A549 (cell line): Measurements from ENCODE around the gene FNIP2. TPM values are rescaled to one million over a fixed set of nuclear protein-coding genes. Genes with fewer than 3 reads are reported as not detected.

Source experiments
- ATAC-seq, 2 experiments: fragments of 200-7000 bp in 1 of 2; fragments of >200 bp in 1 of 2; cut with Nextera tagmentation in 1 of 2; cut with Tn5 transposase in 1 of 2; 3 replicates each; pipeline versions ENCODE4 v1.8.0 to v1.9.1; 2018 to 2020; ENCODE audit warnings: mild to moderate bottlenecking in 1 of 2, moderate library complexity in 1 of 2
- CTCF ChIA-PET: fragments of 300-600 bp; sonication (Branson Sonifier 250); formaldehyde crosslinking; extraction: SDS; loops from one replicate; lab custom pipeline; 2021; ENCODE audit warnings: antibody characterized with exemption, inconsistent platforms; lab: Yijun Ruan, JAX
- POLR2A ChIA-PET: fragments of 350-600 bp; formaldehyde crosslinking; extraction: SDS; loops from one replicate; lab custom pipeline; 2021; ENCODE audit warnings: antibody characterized with exemption, inconsistent platforms; lab: Yijun Ruan, JAX
- DNase-seq, 2 experiments: peaks; one replicate each; pipeline versions ENCODE4 v3.0.0 to v3.0.0-alpha.2; 2011 to 2016; ENCODE audit warnings: low read depth in 1 of 2, low spot score in 1 of 2
- FAIRE-seq: peaks from 2 replicates; lab custom pipeline; 2011; peaks lifted over from hg19 to GRCh38; lab: Jason Lieb, UNC
- H3K27ac ChIP-seq, 2 experiments: fragments of >200 bp; sonication (Bioruptor Twin); formaldehyde crosslinking; 3 replicates each; pipeline ENCODE4 v1.5.1; 2016 to 2017
- H3K4me1 ChIP-seq: fragments of >200 bp; sonication (Bioruptor Twin); formaldehyde crosslinking; 3 replicates; pipeline ENCODE4 v1.6.1; 2016
- H3K4me2 ChIP-seq: fragments of >200 bp; sonication (Bioruptor Twin); formaldehyde crosslinking; 3 replicates; pipeline ENCODE4 v1.6.1; 2016
- H3K4me3 ChIP-seq: fragments of >200 bp; sonication (Bioruptor Twin); formaldehyde crosslinking; 3 replicates; pipeline ENCODE4 v1.5.1; 2016
- H3K9me3 ChIP-seq: fragments of >200 bp; sonication (Bioruptor Twin); formaldehyde crosslinking; 3 replicates; pipeline ENCODE4 v1.6.1; 2016
- CBX2 ChIP-seq: fragments of 200-600 bp; sonication (generic); IDR thresholded peaks from 2 replicates; pipeline ENCODE4 v1.6.1; 2016; ENCODE audit warnings: low read depth, mild to moderate bottlenecking, borderline replicate concordance
- CEBPB ChIP-seq, 2 experiments: fragments of >200 bp in 1 of 2; sonication (Bioruptor Twin) in 1 of 2; formaldehyde crosslinking in 1 of 2; IDR thresholded peaks; 2 replicates each; pipeline ENCODE4 v1.6.1; 2012 to 2016
- CHD4 ChIP-seq: fragments of 200-600 bp; sonication (generic); IDR thresholded peaks from 2 replicates; pipeline ENCODE4 v1.6.1; 2016; ENCODE audit warnings: antibody characterized with exemption, mild to moderate bottlenecking, borderline replicate concordance
- CTCF ChIP-seq: fragments of >200 bp; sonication (Bioruptor Twin); formaldehyde crosslinking; IDR thresholded peaks from 3 replicates; pipeline ENCODE4 v1.5.1; 2016
- E2F6 ChIP-seq: IDR thresholded peaks from 2 replicates; pipeline ENCODE4 v1.6.1; 2012; ENCODE audit warnings: low read depth, borderline replicate concordance
- EP300 ChIP-seq, 2 experiments: fragments of >200 bp; sonication (Bioruptor Twin); formaldehyde crosslinking; IDR thresholded peaks; 2 replicates in 1 of 2; 3 replicates in 1 of 2; pipeline ENCODE4 v1.6.1; 2016 to 2017
- FOSB ChIP-seq: fragments of 250-450 bp; sonication (Bioruptor Pico); IDR thresholded peaks from 2 replicates; pipeline ENCODE4 v1.5.0; 2020; ENCODE audit warnings: mild to moderate bottlenecking, moderate library complexity
- FOSL2 ChIP-seq, 2 experiments: fragments of 450-650 bp in 1 of 2; fragments of >200 bp in 1 of 2; sonication (Bioruptor Twin) in 1 of 2; formaldehyde crosslinking; IDR thresholded peaks; 2 replicates each; pipeline versions ENCODE4 v1.5.0 to v1.6.1; 2016 to 2020; ENCODE audit warnings: mild to moderate bottlenecking in 1 of 2, moderate library complexity in 1 of 2
- HEYL ChIP-seq: fragments of 250-450 bp; sonication (Bioruptor Pico); IDR thresholded peaks from 2 replicates; pipeline ENCODE4 v1.8.0; 2021; ENCODE audit warnings: mild to moderate bottlenecking, moderate library complexity
- HOXB13 ChIP-seq: fragments of 250-450 bp; sonication (Bioruptor Pico); IDR thresholded peaks from 2 replicates; pipeline ENCODE4 v1.5.0; 2020; ENCODE audit warnings: low read depth, mild to moderate bottlenecking, moderate library complexity
- JUN ChIP-seq, 2 experiments: fragments of >200 bp; sonication (Bioruptor Twin); formaldehyde crosslinking; IDR thresholded peaks; 2 replicates in 1 of 2; 3 replicates in 1 of 2; pipeline ENCODE4 v1.6.1; 2016 to 2017
- JUNB ChIP-seq: fragments of >200 bp; sonication (Bioruptor Twin); formaldehyde crosslinking; IDR thresholded peaks from 2 replicates; pipeline ENCODE4 v1.6.1; 2016
- KDM1A ChIP-seq: fragments of 200-600 bp; sonication (generic); IDR thresholded peaks from 2 replicates; pipeline ENCODE4 v1.6.1; 2016; ENCODE audit warnings: low read depth, mild to moderate bottlenecking
- KDM5A ChIP-seq: fragments of 200-600 bp; sonication (generic); IDR thresholded peaks from 2 replicates; pipeline ENCODE4 v1.6.1; 2016; ENCODE audit warnings: antibody characterized with exemption, mild to moderate bottlenecking
- MAX ChIP-seq: IDR thresholded peaks from 2 replicates; pipeline ENCODE4 v1.6.1; 2012
- MYC ChIP-seq: IDR thresholded peaks from 2 replicates; pipeline ENCODE4 v1.6.1; 2012; ENCODE audit warnings: mild to moderate bottlenecking, inconsistent platforms, low read length, improper control_type of control experiment, borderline replicate concordance
- NPAS2 ChIP-seq: fragments of 250-450 bp; sonication (Bioruptor Pico); IDR thresholded peaks from 2 replicates; pipeline ENCODE4 v1.8.0; 2022; ENCODE audit warnings: mild to moderate bottlenecking, moderate library complexity, borderline replicate concordance
- NR3C1 ChIP-seq: fragments of >200 bp; sonication (Bioruptor Twin); formaldehyde crosslinking; IDR thresholded peaks from 3 replicates; pipeline ENCODE4 v1.6.1; 2017
- PBX3 ChIP-seq: IDR thresholded peaks from 2 replicates; pipeline ENCODE4 v1.6.1; 2012
- POLR2A ChIP-seq: IDR thresholded peaks from 2 replicates; pipeline ENCODE4 v1.6.1; 2012; ENCODE audit warnings: mild to moderate bottlenecking, low read length
- POLR2AphosphoS2 ChIP-seq: conservative IDR thresholded peaks from 2 replicates; pipeline ENCODE4 v1.6.1; 2012; ENCODE audit warnings: low read length, improper control_type of control experiment, inconsistent platforms
- RARB ChIP-seq: fragments of 250-450 bp; sonication (Bioruptor Pico); IDR thresholded peaks from 2 replicates; pipeline ENCODE4 v1.8.0; 2021; ENCODE audit warnings: mild to moderate bottlenecking, moderate library complexity
- RCOR1 ChIP-seq: fragments of 150-350 bp; IDR thresholded peaks from 2 replicates; pipeline ENCODE4 v1.6.1; 2014; ENCODE audit warnings: antibody characterized with exemption, low read length, low read depth
- RFX5 ChIP-seq: fragments of 450-650 bp; IDR thresholded peaks from 2 replicates; pipeline ENCODE4 v1.7.1; 2014; ENCODE audit warnings: antibody characterized with exemption, mild to moderate bottlenecking, moderate library complexity
- SMC3 ChIP-seq: fragments of >200 bp; sonication (Bioruptor Twin); formaldehyde crosslinking; IDR thresholded peaks from 3 replicates; pipeline ENCODE4 v1.6.1; 2018; ENCODE audit warnings: inconsistent platforms
- ZC3H11A ChIP-seq: fragments of 450-650 bp; IDR thresholded peaks from 2 replicates; pipeline ENCODE4 v1.6.1; 2014; ENCODE audit warnings: antibody characterized with exemption, mild to moderate bottlenecking
- WGBS: methylation state at CpG from one replicate; pipeline ENCODE4 v1.1.6; 2017; ENCODE audit errors: missing lambda C conversion rate; 5-methylcytosine and 5-hydroxymethylcytosine counted together
- polyA plus RNA-seq, 4 experiments: library from polyadenylated mRNA; depleted of rRNA in 3 of 4; stranded (reverse); fragments of >200 nt; fragmentation: RNase III in 1 of 4; extraction: RNeasy Plus Mini Kit Qiagen cat#74134 plus additional on column Dnase treatment in 1 of 4; gene quantifications; 2 replicates in 3 of 4; 3 replicates in 1 of 4; pipeline ENCODE4 v1.2.3, GENCODE V29; 2011 to 2017
- TF ChIP-seq, protein P1 (sequence below): fragments of 250-450 bp; sonication (Bioruptor Pico); IDR thresholded peaks from 2 replicates; pipeline ENCODE4 v1.5.0; 2021; ENCODE audit warnings: mild to moderate bottlenecking, moderate library complexity, borderline replicate concordance

The FNIP2 gene
- polyA plus RNA-seq, 2 of the 4 experiments (the other 2 are of a cell fraction): 2.0 to 2.5 TPM

DNA sequence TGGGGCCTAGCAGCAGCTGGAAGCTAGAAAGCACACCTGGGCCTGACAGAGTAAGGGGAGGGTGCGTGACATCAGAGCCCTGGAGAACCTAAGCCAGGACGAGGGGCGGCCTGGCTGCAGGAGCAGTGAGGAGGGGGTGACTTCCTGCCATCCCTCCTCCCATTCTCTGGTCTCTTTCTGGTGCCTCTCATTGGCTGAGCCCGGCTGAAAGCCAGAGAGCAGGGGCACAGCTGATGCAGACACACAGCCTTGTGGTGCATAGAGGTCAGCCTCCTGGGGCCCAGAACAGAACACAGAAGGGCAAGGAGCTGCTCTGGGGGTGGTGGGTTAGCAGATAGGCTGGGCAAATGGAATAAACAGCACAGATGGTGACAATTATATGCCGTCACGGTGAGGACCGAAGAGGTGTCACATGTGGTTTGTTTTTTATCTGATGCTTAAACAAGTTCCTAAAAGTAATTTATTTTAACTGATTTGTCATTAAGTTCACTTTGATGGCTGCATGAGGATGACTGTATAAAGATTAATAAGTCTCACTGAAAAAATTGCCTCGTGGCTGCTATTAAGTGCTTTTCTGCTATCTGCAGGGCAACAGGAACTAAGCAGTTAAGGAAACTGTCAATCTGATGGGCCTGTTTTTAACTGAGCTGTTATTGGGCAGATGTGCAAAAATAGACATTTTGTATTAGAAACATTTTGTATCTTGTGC lies 102.0 kb downstream of the FNIP2 start:
- H3K4me1 ChIP-seq: peaks cover 28% of the 10 kb centered on the region
- H3K27ac ChIP-seq: peak overlapping the region in 1 of 2 experiments; percentile 33; a peak in 1 of 6 replicates
- no peak overlapping the region for H3K4me2 ChIP-seq
- WGBS: 90% methylated on average over 8 of the region's 8 CpGs
- DNase-seq (no peak), ATAC-seq (no peak), FAIRE-seq (no peak)
- CTCF ChIA-PET: interaction anchor here (0.7 to 1.0 kb wide), 3 partner anchors 14 to 148 kb away, joined by 3 read pairs; no protein-coding TSS in a partner anchor
- POLR2A ChIA-PET: no interaction called here
- TF ChIP-seq POLR2A (no peak), RFX5 (no peak), CTCF (no peak), RARB (CRISPR knock-in tag) (no peak)
- H3K9me3 ChIP-seq: no peaks in the 10 kb centered on the region
- H3K4me3 ChIP-seq: no peak overlapping the region

GRCh38 chr4:158871335-158871724 lies 102.5 kb downstream of the FNIP2 start:
- no peak for TF ChIP-seq NPAS2 (CRISPR knock-in tag)
- TF ChIP-seq KDM1A: no peak
- no peak for TF ChIP-seq MYC
- no peak for TF ChIP-seq RCOR1
- no peak for TF ChIP-seq E2F6
- TF ChIP-seq CHD4: no peak
- no peak for TF ChIP-seq MAX
- no peak for TF ChIP-seq KDM5A
- no peak for TF ChIP-seq FOSB (CRISPR knock-in tag)
- TF ChIP-seq POLR2A: no peak
- TF ChIP-seq HOXB13 (CRISPR knock-in tag): no peak
- no peak for TF ChIP-seq JUN (IDR thresholded peaks at IDR 0.05)
- TF ChIP-seq HEYL (CRISPR knock-in tag): no peak
- peaks cover 28% of the 10 kb centered on the region for H3K4me1 ChIP-seq
- no peak for DNase-seq
- H3K27ac ChIP-seq: 0 out of 6 replicates have a peak overlapping the region, but pooled peaks of 1 of the 2 experiments have one; percentile 11
- H3K4me2 ChIP-seq: no peak overlapping the region
- ChIA-PET POLR2A (no interaction called here), CTCF (interaction anchor here (0.7 kb wide), 1 partner anchor 148 kb away, joined by 3 read pairs; no protein-coding TSS in a partner anchor)
- no peak for ATAC-seq
- no peak for FAIRE-seq
- H3K9me3 ChIP-seq: no peaks in the 10 kb centered on the region
- no peak overlapping the region for H3K4me3 ChIP-seq
- 76% methylated on average over 3 of the region's 3 CpGs for WGBS

- H3K4me1 ChIP-seq: peaks cover 28% of the 10 kb centered on the region
- no peak overlapping the region for H3K4me3 ChIP-seq
- ChIA-PET CTCF (interaction anchor here (0.6 to 1.9 kb wide), 3 partner anchors 22 to 108 kb away, joined by 3 to 4 read pairs (median 3); no protein-coding TSS in a partner anchor), POLR2A (no interaction called here)
- H3K27ac ChIP-seq: peak overlapping the region; percentile 68 to 82
- peak overlapping the region; percentile 70 for H3K4me2 ChIP-seq
- H3K9me3 ChIP-seq: no peaks in the 10 kb centered on the region
- FAIRE-seq: peak; percentile 18
- 4% methylated on average over 4 of the region's 4 CpGs for WGBS
- peak; percentile 17 to 86 for DNase-seq
- ATAC-seq: peak; percentile 94 to 97
- TF ChIP-seq CEBPB (IDR thresholded peaks at IDR 0.05) (peak in 1 of 2 experiments; percentile 62; a peak in 2 of 4 replicates), CBX2 (no peak), JUNB (peak; percentile 97), FOSL2 (IDR thresholded peaks at IDR 0.05) (peak; percentile 91), FOSL2 (CRISPR knock-in tag; IDR thresholded peaks at IDR 0.05) (peak; percentile 89), PBX3 (peak; percentile 41; the same call in 1 of the 2 replicates), NR3C1 (no peak), EP300 (IDR thresholded peaks at IDR 0.05) (peak; percentile 69 to 77; a peak in 3 of 5 replicates), ZC3H11A (no peak), POLR2AphosphoS2 (no peak), MAX (peak; percentile 54), SMC3 (peak; percentile 22; the same call in 2 of the 3 replicates)
- TF ChIP-seq, protein P1, sequence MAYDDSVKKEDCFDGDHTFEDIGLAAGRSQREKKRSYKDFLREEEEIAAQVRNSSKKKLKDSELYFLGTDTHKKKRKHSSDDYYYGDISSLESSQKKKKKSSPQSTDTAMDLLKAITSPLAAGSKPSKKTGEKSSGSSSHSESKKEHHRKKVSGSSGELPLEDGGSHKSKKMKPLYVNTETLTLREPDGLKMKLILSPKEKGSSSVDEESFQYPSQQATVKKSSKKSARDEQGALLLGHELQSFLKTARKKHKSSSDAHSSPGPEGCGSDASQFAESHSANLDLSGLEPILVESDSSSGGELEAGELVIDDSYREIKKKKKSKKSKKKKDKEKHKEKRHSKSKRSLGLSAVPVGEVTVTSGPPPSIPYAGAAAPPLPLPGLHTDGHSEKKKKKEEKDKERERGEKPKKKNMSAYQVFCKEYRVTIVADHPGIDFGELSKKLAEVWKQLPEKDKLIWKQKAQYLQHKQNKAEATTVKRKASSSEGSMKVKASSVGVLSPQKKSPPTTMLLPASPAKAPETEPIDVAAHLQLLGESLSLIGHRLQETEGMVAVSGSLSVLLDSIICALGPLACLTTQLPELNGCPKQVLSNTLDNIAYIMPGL: no peak
Measured at GRCh38 chr4:158873795-158874401, 105.1 kb downstream of the FNIP2 start.
